Esophagus squamous epithelium (tissue), 4 donors: ENCODE measurements around the gene ANKRD52.

Experiments
- CTCF ChIP-seq, 6 experiments: fragments of 450-650 bp in 4 of 6; fragments of 200-600 bp in 2 of 6; sonication (generic) in 2 of 6; IDR thresholded peaks; one replicate each; pipeline ENCODE4 v1.5.1; 2016 to 2019; ENCODE audit warnings: antibody characterized with exemption in 6 of 6, mild to moderate bottlenecking in 4 of 6, moderate library complexity in 4 of 6
- POLR2A ChIP-seq, 4 donors: fragments of 450-650 bp; IDR thresholded peaks; one replicate each; pipeline ENCODE4 v1.6.1; 2017; ENCODE audit warnings: antibody characterized with exemption in 4 of 4, mild to moderate bottlenecking in 4 of 4, moderate library complexity in 3 of 4

GRCh38 chr12:56258820-56259183 lies 618 bp upstream of the ANKRD52 start:
- TF ChIP-seq CTCF (IDR thresholded peaks at IDR 0.05) = no peak
- TF ChIP-seq POLR2A (IDR thresholded peaks at IDR 0.05) = no peak
